ENCODE measurements around the gene STX11.

STX11 gene

DNA sequence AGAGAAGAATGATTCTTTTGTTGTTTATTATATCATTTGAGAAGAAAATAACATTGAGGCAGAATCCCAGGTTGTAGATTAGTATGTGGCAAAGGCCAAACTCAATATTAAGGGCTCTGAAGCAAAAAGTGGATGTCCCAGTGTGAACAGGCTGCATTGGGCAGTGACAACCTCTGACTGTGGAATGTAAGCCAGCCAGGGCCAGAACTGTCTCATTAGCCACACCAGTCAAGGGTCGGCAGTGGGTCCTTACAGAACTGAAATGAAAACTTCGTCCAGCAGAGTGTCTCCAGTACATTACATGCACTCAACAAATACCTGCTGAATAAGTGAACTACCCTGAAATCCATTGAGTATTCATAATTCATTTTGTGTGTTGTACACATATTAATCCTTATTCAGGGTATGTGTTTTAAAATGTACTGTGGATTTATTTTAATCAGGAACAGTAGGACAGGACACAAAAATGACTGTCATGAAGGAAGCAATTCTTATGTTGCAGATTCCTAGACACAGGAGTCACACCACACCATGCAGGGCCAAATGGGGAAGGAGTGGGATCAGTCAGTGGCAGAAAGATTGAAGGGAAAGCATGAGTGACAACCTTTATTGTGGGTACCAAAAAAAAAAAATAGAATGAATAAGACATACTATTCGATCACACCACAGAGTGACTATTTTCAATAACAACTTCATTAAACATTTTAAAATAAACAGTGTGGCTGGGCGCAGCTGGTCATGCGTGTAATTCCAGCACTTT, 69.9 kb downstream of the STX11 start:
- H3K27ac ChIP-seq, result no peak overlapping the region
- TF ChIP-seq, protein P1, sequence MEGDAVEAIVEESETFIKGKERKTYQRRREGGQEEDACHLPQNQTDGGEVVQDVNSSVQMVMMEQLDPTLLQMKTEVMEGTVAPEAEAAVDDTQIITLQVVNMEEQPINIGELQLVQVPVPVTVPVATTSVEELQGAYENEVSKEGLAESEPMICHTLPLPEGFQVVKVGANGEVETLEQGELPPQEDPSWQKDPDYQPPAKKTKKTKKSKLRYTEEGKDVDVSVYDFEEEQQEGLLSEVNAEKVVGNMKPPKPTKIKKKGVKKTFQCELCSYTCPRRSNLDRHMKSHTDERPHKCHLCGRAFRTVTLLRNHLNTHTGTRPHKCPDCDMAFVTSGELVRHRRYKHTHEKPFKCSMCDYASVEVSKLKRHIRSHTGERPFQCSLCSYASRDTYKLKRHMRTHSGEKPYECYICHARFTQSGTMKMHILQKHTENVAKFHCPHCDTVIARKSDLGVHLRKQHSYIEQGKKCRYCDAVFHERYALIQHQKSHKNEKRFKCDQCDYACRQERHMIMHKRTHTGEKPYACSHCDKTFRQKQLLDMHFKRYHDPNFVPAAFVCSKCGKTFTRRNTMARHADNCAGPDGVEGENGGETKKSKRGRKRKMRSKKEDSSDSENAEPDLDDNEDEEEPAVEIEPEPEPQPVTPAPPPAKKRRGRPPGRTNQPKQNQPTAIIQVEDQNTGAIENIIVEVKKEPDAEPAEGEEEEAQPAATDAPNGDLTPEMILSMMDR (IDR thresholded peaks at IDR 0.05), result no peak
- no peak overlapping the region for H3K4me2 ChIP-seq (ENCODE audit: low read length)
- H3K4me1 ChIP-seq, result peaks cover 8% of the 10 kb centered on the region
- H3K9me3 ChIP-seq (ENCODE audit: control insufficient read depth, low read length), result no peaks in the 10 kb centered on the region
- H3K79me2 ChIP-seq, result no peaks in the 10 kb centered on the region
- no peak overlapping the region for H2AFZ ChIP-seq
- no peaks in the 10 kb centered on the region for H3K27me3 ChIP-seq (ENCODE audit: control insufficient read depth, insufficient read depth, low read length)
- no peak overlapping the region for H3K9ac ChIP-seq
- no peaks in the 10 kb centered on the region for H3K36me3 ChIP-seq (ENCODE audit: control insufficient read depth, insufficient read depth, low read length)
- no peak overlapping the region for H3K4me3 ChIP-seq (ENCODE audit: low read depth, low read length)

DNA sequence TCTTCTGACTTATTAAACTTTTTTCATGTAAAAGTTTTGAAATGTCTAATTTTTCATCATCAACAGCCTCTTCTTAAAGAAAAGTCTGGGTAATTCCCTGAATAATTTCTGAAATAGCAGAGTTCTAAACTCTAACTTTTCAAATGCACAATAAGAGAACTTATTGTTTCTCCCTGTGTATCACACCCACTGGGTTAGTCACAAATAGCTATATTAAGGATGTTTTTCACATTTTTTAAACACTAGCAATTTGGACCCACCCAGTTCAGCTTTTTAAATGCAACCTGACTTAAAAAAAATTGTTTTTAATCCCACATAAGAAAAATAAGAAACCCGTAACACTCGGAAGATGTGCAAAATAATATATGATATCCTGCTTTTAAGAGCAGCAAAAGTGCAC, 73.4 kb downstream of the STX11 start:
- no peaks in the 10 kb centered on the region for H3K79me2 ChIP-seq
- H3K27ac ChIP-seq, result no peak overlapping the region
- no peak overlapping the region for H3K4me2 ChIP-seq (ENCODE audit: low read length)
- H3K9ac ChIP-seq, result no peak overlapping the region
- TF ChIP-seq, protein P1 (IDR thresholded peaks at IDR 0.05), result no peak
- H3K27me3 ChIP-seq (ENCODE audit: control insufficient read depth, insufficient read depth, low read length), result no peaks in the 10 kb centered on the region
- H3K36me3 ChIP-seq (ENCODE audit: control insufficient read depth, insufficient read depth, low read length), result no peaks in the 10 kb centered on the region
- no peak overlapping the region for H3K4me3 ChIP-seq (ENCODE audit: low read depth, low read length)
- no peaks in the 10 kb centered on the region for H3K9me3 ChIP-seq (ENCODE audit: control insufficient read depth, low read length)
- H2AFZ ChIP-seq, result no peak overlapping the region
- H3K4me1 ChIP-seq, result no peaks in the 10 kb centered on the region

DNA sequence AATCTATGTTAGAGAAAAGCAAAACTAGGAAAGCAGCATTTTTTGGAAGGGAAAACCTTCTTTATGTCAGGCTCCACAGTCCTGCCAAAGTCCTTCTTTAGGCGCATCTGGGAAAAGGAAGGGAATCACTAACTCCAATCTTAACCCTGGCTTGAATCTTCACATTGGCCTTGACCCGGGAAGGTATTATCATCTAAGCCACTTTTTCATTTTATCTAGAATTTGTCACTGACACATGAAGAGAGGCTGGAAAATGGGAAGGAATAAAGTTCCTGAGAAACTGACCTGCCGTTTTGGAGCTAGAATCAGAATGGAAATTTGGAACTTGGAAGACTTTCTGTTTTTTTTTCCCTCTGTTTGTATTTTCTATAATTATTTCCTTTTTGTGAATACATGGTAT, 81.4 kb downstream of the STX11 start:
- H3K36me3 ChIP-seq (ENCODE audit: control insufficient read depth, insufficient read depth, low read length), result no peaks in the 10 kb centered on the region
- H3K27me3 ChIP-seq (ENCODE audit: control insufficient read depth, insufficient read depth, low read length), result no peaks in the 10 kb centered on the region
- H3K4me1 ChIP-seq, result no peaks in the 10 kb centered on the region
- H3K27ac ChIP-seq, result no peak overlapping the region
- no peak overlapping the region for H3K9ac ChIP-seq
- TF ChIP-seq, protein P1 (IDR thresholded peaks at IDR 0.05), result no peak
- H3K9me3 ChIP-seq (ENCODE audit: control insufficient read depth, low read length), result no peaks in the 10 kb centered on the region
- H3K79me2 ChIP-seq, result no peaks in the 10 kb centered on the region
- H3K4me2 ChIP-seq (ENCODE audit: low read length), result no peak overlapping the region
- no peak overlapping the region for H3K4me3 ChIP-seq (ENCODE audit: low read depth, low read length)
- H2AFZ ChIP-seq, result no peak overlapping the region

DNA sequence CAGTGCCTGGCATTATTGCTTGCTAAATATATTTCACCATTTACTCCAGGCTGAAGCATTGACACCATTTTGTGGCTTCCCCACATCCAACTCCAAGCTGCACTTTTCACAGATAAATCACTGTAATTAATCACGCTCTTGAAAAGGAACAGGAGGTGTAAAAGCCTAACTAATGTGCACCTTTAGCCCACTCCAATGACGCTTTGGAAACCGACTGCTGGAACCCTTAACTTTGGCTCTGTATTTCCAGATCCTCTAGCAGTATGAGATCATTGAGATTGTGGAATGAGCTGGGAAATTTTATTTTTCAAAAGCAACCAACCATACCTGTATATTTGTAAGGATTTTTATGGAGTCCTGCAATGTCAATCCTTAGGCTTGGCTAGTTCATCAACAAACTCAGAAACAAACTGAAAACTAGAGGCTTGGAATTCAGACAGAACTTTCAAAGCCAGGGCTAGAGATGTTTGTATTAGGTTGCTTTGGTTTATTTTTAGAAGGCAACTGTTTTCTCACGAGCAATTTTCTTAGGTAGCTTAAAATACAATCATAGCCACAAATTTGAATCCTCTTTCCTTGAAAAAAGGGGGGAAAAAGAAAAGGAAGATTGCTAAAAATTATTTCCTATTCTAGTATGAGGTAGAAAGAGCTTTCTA, 82.0 kb downstream of the STX11 start:
- no peaks in the 10 kb centered on the region for H3K36me3 ChIP-seq (ENCODE audit: control insufficient read depth, insufficient read depth, low read length)
- H3K4me3 ChIP-seq (ENCODE audit: low read depth, low read length), result no peak overlapping the region
- no peaks in the 10 kb centered on the region for H3K9me3 ChIP-seq (ENCODE audit: control insufficient read depth, low read length)
- TF ChIP-seq, protein P1 (IDR thresholded peaks at IDR 0.05), result no peak
- no peak overlapping the region for H2AFZ ChIP-seq
- no peaks in the 10 kb centered on the region for H3K27me3 ChIP-seq (ENCODE audit: control insufficient read depth, insufficient read depth, low read length)
- H3K4me1 ChIP-seq, result no peaks in the 10 kb centered on the region
- no peak overlapping the region for H3K9ac ChIP-seq
- H3K4me2 ChIP-seq (ENCODE audit: low read length), result no peak overlapping the region
- no peaks in the 10 kb centered on the region for H3K79me2 ChIP-seq
- no peak overlapping the region for H3K27ac ChIP-seq
